Stomach smooth muscle (tissue), 2 donors: ENCODE measurements around the gene EFTUD2.
"Not testable (repeated sequence)": the region's sequence is repeated elsewhere in the genome, so short reads cannot be mapped to it uniquely, and the experiment has no call there.

ENCODE experiments used
- H3K27ac ChIP-seq: one replicate; pipeline ENCODE4 v1.7.0; 2013; ENCODE audit warnings: mild to moderate bottlenecking, low read length, inconsistent platforms
- H3K27me3 ChIP-seq, 2 donors: one replicate each; pipeline ENCODE4 v1.7.0; 2013; ENCODE audit warnings: low read length in 2 of 2; ENCODE audit not compliant: insufficient read depth in 2 of 2, control insufficient read depth in 1 of 2
- H3K36me3 ChIP-seq, 2 donors: one replicate each; pipeline ENCODE4 v1.7.0; 2013; ENCODE audit warnings: low read length in 2 of 2; ENCODE audit not compliant: control insufficient read depth in 2 of 2, insufficient read depth in 2 of 2
- H3K4me1 ChIP-seq: one replicate; pipeline ENCODE4 v1.7.0; 2013; ENCODE audit warnings: low read length; ENCODE audit not compliant: control insufficient read depth, insufficient read depth
- H3K4me3 ChIP-seq, 2 donors: one replicate each; pipeline ENCODE4 v1.7.0; 2013; ENCODE audit warnings: low read length in 2 of 2
- H3K9ac ChIP-seq, 2 donors: one replicate each; pipeline ENCODE4 v1.7.0; 2013; ENCODE audit warnings: low read length in 2 of 2, mild to moderate bottlenecking in 1 of 2
- H3K9me3 ChIP-seq, 2 donors: one replicate each; pipeline ENCODE4 v1.7.0; 2013; ENCODE audit warnings: low read length in 2 of 2; ENCODE audit not compliant: control insufficient read depth in 2 of 2
- donor health status: healthy.
- donor health status: Pancreatic carcinoma.

EFTUD2 gene

DNA sequence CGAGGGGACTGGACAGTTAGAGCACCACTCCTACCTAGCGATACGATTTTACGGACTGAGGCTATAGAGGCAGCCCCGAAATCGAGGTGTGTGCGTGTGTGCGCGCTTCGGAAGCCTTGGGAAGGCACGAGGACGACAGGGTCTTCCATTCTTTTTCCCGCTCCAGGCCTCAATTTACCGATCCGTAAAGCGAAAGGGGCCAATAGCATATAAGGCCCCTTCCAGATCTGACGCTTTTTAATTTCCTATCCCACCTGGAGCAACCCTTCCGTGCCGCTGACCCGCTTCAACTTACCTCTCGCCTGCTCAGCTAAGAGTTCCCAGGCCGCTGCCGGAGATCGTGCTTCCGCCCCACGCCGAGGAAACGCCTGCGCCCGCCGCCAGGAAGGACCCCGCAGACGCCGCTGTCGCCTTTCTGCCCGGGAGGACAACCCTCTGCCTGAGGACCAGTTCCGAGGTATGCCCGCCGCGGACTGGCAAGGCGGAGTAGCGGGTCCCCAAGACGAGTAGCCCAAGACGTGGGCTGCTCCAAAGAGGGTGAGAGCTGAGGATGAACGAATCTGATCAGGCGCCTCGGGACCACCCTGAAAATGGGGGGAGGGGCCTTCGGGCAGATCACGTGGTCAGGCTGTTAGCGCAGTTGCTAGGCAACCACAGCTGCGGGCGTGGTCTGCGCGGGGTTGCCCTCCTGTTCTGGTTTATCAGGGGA lies at the start of gene EFTUD2:
Gene EFTUD2, minus strand, starts transcription at position 372 of the 709 bp plus-strand sequence. CDS start 4,924 bp downstream, outside the sequence.
- peaks cover 35% of the 10 kb centered on the region for H3K4me1 ChIP-seq
- no peaks in the 10 kb centered on the region for H3K9me3 ChIP-seq

DNA sequence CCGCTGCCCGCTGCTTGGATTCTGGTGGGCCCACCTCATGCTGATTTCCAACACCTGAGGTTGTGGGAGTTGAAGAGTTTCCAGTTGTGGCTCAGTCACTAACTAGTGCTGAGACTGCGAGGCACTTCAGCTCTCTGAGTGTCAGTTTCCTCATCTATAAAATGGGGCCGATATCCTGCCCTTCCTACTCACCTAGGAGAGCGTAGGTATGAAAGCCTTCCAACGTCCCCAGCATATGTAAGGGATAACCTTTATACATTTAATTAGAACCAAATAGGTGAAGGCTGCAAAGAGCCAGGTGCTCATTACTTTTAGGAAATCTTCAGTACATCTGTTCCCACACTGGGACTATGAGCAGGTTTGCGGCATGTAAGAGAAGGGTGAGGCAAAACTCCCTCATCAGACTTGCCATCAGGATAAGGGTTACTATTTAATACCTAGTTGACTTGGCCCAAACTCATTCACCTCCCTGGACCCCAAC lies 49.1 kb upstream of the EFTUD2 start:
- Histone ChIP-seq H3K9ac (peak overlapping the region in 1 of 2 donors; percentile 60), H3K36me3 (no peaks in the 10 kb centered on the region), H3K27me3 (peaks cover 0 to 3% of the 10 kb centered on the region in 2 donors), H3K9me3 (no peaks in the 10 kb centered on the region), H3K4me3 (peak overlapping the region; percentile 88 to 89), H3K27ac (no peak overlapping the region), H3K4me1 (peaks cover 15% of the 10 kb centered on the region)

More for the DNA sequence above, at the start of gene EFTUD2:
- Histone ChIP-seq H3K27me3 (no peaks in the 10 kb centered on the region), H3K27ac (peak within 1 kb of the TSS; percentile 97), H3K4me3 (peak within 1 kb of the TSS; percentile 100), H3K9ac (peak within 1 kb of the TSS; percentile 96 to 100), H3K36me3 (peaks cover 2 to 6% of the 10 kb centered on the region in 2 donors)

DNA sequence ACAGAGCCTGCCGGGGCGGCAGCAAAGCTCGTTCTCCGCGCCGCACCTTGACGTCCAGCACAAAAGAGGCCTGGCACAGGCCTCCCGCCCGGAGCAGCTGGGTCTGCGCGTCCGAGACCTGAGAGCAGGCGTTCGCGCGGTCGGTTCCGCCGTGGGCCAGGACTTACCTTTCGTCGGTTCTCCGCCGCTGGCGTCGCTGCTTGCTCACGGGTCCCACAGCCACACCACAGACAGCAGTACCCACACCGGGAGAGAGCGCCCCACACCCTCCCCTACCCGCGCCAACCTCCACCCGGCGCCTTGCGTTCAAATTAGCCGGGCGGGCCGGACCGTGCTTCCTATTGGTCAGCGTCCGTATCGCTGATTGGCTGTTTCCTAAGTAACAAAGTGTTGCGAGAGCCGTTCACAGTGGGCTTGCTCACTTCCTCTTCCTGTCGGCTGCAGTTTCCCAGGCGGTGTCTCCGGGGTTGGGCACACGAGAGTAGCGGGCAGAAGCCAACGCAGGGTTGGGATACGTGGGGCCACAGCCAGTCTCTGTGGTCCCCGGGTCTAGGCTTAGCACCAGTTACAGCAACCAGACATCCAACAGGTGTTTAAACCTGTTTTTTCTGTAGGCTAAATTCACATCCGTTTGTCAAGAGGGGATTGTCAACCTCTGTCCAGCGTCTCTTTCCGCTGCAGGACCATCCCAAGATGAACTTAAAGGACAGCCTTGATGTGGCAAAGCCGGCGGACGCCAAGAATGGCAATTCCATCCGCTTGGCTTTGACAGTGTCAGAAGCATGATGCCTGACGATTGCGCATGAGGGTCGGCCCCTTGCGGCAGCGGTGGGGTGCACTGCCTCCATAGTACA lies 48.4 kb upstream of the EFTUD2 start, which contains the start of gene KIF18B:
Gene KIF18B, minus strand, starts transcription at position 313 of the 854 bp plus-strand sequence. CDS start 11,429 bp downstream, outside the sequence.
- peak within 1 kb of the TSS; percentile 60 to 93 for H3K9ac ChIP-seq
- H3K27ac ChIP-seq, result no peak within 1 kb of the TSS
- H3K36me3 ChIP-seq, result no peaks in the 10 kb centered on the region
- H3K9me3 ChIP-seq, result no peaks in the 10 kb centered on the region
- H3K4me3 ChIP-seq, result peak within 1 kb of the TSS; percentile 88 to 89
- H3K4me1 ChIP-seq, result peaks cover 15% of the 10 kb centered on the region
- H3K27me3 ChIP-seq, result peaks cover 0 to 3% of the 10 kb centered on the region in 2 donors

DNA sequence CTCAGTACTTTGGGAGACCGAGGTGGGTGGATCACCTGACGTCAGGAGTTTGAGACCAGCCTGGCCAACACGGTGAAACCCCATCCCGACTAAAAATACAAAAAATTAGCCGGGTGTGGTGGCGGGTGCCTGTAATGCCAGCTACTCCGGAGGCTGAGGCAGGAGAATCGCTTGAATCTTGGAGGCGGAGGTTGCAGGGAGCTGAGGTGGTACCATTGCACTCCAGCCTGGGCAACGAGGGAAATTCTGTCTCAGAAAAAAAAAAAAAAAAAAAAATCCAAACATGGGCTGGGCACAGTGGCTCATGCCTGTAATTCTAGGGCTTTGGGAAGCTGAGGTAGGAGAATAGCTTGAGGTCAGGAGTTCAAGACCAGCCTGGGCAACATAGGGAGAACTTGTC lies 46.4 kb upstream of the EFTUD2 start:
- not testable (repeated sequence) for H3K4me3 ChIP-seq, H3K27ac ChIP-seq, H3K27me3 ChIP-seq, H3K36me3 ChIP-seq, H3K9me3 ChIP-seq, H3K9ac ChIP-seq
- H3K4me1 ChIP-seq, result peaks cover 15% of the 10 kb centered on the region

DNA sequence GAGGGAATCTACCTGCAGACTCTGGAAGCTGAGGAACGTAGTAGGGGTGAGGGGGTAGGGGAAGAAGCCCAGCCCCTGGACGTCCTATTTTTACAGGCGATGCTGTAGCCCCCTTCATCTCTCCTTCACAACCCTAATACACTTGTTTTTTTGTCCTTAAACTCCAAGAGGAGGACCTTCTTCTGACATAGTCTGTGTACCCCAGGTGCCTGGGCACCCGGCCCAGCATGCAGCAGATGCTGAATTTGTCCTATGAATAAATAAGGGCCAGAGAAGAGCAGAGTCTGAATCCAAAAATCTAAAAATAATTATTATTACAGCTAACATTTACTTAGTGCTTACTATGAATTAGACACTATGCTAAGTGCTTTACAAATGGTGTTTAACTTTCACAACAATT lies 43.2 kb upstream of the EFTUD2 start:
- peaks cover 5% of the 10 kb centered on the region for H3K4me1 ChIP-seq
- no peak overlapping the region for H3K4me3 ChIP-seq
- no peak overlapping the region for H3K27ac ChIP-seq
- no peaks in the 10 kb centered on the region for H3K36me3 ChIP-seq
- peaks cover 0 to 3% of the 10 kb centered on the region in 2 donors for H3K27me3 ChIP-seq
- no peaks in the 10 kb centered on the region for H3K9me3 ChIP-seq
- H3K9ac ChIP-seq, result no peak overlapping the region

DNA sequence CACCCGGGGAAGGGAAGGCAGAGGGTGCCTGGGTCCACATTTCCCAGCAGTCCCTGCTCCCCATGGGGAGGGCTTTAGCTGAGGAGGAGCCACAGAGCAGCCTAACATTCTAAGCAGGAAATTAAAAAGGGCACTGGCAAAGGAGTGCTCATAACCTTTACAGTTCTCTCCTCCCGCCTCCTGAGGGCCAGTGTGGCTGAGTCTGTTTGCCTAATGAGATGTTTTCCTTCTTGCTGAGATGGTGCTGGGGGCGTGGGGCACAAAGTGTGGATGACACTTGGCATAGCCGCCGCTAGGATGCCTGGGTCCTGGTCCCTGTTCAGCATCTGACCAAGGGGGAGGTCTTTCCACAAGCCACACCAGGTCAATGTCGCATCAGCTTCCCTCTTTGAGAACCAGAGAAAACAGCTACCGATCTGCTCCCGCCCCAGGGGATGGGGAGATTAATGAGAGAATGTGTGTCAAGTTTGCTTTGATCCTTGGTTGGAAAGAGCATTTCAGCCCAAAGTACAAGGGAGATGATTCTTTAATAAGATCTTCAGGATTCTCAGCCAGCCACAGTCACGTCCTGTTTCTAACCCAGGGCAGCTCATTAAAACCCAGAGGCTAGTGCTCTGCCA lies 42.6 kb upstream of the EFTUD2 start:
- Histone ChIP-seq H3K36me3 (no peaks in the 10 kb centered on the region), H3K27ac (no peak overlapping the region), H3K9me3 (no peaks in the 10 kb centered on the region), H3K4me1 (no peaks in the 10 kb centered on the region), H3K9ac (no peak overlapping the region), H3K4me3 (no peak overlapping the region), H3K27me3 (no peaks in the 10 kb centered on the region)

DNA sequence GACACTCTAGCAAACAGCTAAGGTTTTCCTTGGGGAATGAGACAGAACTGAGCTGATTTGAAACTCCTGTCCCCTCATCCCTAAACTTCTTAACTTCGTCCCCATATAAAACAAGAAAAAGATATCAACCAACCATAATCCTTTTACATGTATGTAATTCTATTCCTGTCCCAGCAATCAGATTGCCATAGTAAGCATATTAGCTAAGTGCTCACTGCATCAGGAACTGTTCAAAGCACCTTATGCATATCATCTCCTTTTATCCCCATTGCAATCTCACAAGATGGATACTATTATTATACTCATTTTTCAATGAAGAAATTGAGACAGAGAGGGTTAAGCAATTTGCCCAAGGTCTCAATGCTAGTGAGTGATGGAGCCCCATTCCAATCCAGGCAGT lies 41.5 kb upstream of the EFTUD2 start:
- Histone ChIP-seq H3K4me3 (no peak overlapping the region), H3K36me3 (no peaks in the 10 kb centered on the region), H3K4me1 (no peaks in the 10 kb centered on the region), H3K27me3 (no peaks in the 10 kb centered on the region), H3K9ac (no peak overlapping the region), H3K27ac (no peak overlapping the region), H3K9me3 (no peaks in the 10 kb centered on the region)

DNA sequence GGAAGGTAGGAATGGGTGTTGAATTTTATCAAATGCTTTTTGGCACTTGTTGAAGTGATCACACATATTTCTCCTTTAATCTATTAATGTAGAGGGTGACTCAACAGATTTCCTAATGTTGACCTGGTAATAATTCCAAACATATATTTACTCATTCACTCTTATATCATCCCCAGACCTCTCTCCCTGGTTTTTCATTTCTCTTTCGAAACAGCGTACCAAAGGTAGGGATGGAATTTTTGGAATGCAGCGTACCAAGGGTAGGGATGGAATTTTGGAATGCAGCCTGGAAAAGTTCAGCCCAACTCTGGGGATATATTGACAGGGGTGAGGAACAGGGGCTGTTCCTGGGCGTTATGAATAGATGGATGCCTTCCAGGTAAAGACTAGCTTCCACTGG lies 41.1 kb upstream of the EFTUD2 start:
- Histone ChIP-seq H3K27me3 (no peaks in the 10 kb centered on the region), H3K4me1 (no peaks in the 10 kb centered on the region), H3K4me3 (no peak overlapping the region), H3K27ac (no peak overlapping the region), H3K9me3 (no peaks in the 10 kb centered on the region), H3K36me3 (no peaks in the 10 kb centered on the region), H3K9ac (no peak overlapping the region)

DNA sequence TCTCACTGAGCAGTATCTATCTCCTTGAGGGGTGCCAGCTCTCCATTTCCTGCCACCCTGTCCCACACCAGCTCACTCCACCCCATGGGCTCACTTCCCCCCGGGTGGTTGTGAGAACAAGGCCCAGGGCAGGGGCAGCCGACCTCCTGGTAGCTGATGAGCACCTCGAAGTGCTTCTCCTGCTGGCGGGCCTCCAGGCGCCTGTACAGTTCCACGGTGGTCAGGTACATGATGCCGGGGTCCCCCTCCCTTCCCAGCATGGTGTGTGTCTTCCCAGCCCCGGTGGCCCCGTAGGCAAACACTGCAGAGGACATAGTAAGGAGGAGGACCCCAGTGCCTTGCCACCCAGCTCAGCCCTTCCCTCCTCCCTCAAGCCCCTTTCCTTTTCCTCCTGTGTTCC lies 35.9 kb upstream of the EFTUD2 start:
- Histone ChIP-seq H3K4me1 (no peaks in the 10 kb centered on the region), H3K9me3 (no peaks in the 10 kb centered on the region), H3K27me3 (no peaks in the 10 kb centered on the region), H3K9ac (no peak overlapping the region), H3K27ac (no peak overlapping the region), H3K36me3 (no peaks in the 10 kb centered on the region), H3K4me3 (no peak overlapping the region)

DNA sequence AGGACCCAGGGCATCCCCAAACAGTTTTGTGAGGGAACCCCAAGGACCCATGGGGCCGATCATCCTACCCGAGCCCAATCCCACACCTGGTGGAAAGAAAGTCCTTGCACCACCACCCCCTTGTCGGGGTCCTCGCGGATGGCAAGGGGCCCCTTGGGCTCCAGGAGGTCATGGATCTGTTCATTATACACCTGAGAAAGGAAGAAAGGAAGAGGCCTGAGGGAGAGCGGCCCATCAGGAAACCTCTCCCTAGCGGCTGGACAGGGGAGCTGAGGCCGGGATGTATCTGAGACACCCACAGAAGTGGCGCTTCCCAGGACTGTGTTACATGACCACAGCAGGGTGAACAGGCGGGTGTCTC lies 35.5 kb upstream of the EFTUD2 start:
- Histone ChIP-seq H3K9me3 (no peaks in the 10 kb centered on the region), H3K4me1 (no peaks in the 10 kb centered on the region), H3K27ac (no peak overlapping the region), H3K27me3 (no peaks in the 10 kb centered on the region), H3K4me3 (no peak overlapping the region), H3K9ac (no peak overlapping the region), H3K36me3 (no peaks in the 10 kb centered on the region)
